ENCODE results near the gene SLN.

- TF ChIP-seq CTCF (conservative IDR thresholded peaks at IDR 0.05 in 1 of 2, IDR thresholded peaks at IDR 0.05 in 1 of 2; ENCODE audit: low read depth in 1 of 2, low read length in 2 of 2): no peak
- no peak for TF ChIP-seq EZH2 (IDR thresholded peaks at IDR 0.05; ENCODE audit: low read length, missing control alignments)
These were observed 15.7 kb downstream of the SLN start for GRCh38 chr11:107696140-107696539.
